Upper lobe of right lung (tissue), 1 donor: Measurements from ENCODE around the gene GRIK3. TPM values are rescaled to one million over a fixed set of nuclear protein-coding genes. Genes with fewer than 3 reads are reported as not detected.
"Not testable (repeated sequence)": the region's sequence is repeated elsewhere in the genome, so short reads cannot be mapped to it uniquely, and the experiment has no call there.

Source experiments
- ATAC-seq: fragments of 200-7000 bp; cut with Tn5 transposase; one replicate; pipeline ENCODE4 v1.9.1; 2020; ENCODE audit warnings: mild to moderate bottlenecking, moderate library complexity
- DNase-seq: peaks from one replicate; pipeline ENCODE4 v3.0.0-alpha.2; 2020
- H3K27ac ChIP-seq: fragments of 200-600 bp; one replicate; pipeline ENCODE4 v1.8.0; 2022
- H3K27me3 ChIP-seq: fragments of 200-600 bp; one replicate; pipeline ENCODE4 v1.8.0; 2022; ENCODE audit warnings: mild to moderate bottlenecking
- H3K36me3 ChIP-seq: fragments of 200-600 bp; one replicate; pipeline ENCODE4 v1.8.0; 2022
- H3K4me1 ChIP-seq: fragments of 200-600 bp; one replicate; pipeline ENCODE4 v1.8.0; 2022
- H3K4me3 ChIP-seq: fragments of 200-600 bp; one replicate; pipeline ENCODE4 v1.8.0; 2022; ENCODE audit warnings: mild to moderate bottlenecking
- H3K9me3 ChIP-seq: fragments of 200-600 bp; one replicate; pipeline ENCODE4 v1.8.0; 2022
- CTCF ChIP-seq: fragments of 200-600 bp; IDR thresholded peaks from one replicate; pipeline ENCODE4 v1.8.0; 2022; ENCODE audit warnings: antibody characterized with exemption
- intact Hi-C: fragments of 100-400 bp; cut with DNase I; formaldehyde crosslinking; loops from one replicate; pipeline ENCODE4 v1.11.0; 2022
- total RNA-seq: library from RNA; stranded (reverse); fragmentation: NEBNext Ultra II Directional; extraction: Animal tissue kit (Norgen Biotek cat#: 25700); gene quantifications from one replicate; pipeline ENCODE4 v1.2.1, GENCODE V29; 2021
- donor health status: DM: no; HTN: yes; CAD: no; lungs with severe emphysema.

Gene GRIK3
- total RNA-seq, 1 donor from 2014 or later: not detected

- DNase-seq: no peak
- H3K4me1 ChIP-seq: no peaks in the 10 kb centered on the region
- intact Hi-C loops: no loop called here
- ATAC-seq: no peak
- H3K27ac ChIP-seq: no peak overlapping the region
- H3K9me3 ChIP-seq: no peaks in the 10 kb centered on the region
- H3K27me3 ChIP-seq: peaks cover 4% of the 10 kb centered on the region
- TF ChIP-seq CTCF: no peak
- H3K4me3 ChIP-seq: no peak overlapping the region
- H3K36me3 ChIP-seq: no peaks in the 10 kb centered on the region
These were observed 121.9 kb downstream of the GRIK3 start for GRCh38 chr1:36912365-36912865.

GRCh38 chr1:36911561-36912364 is 122.6 kb downstream of the GRIK3 start:
- H3K4me3 ChIP-seq: no peak overlapping the region
- DNase-seq: no peak
- H3K9me3 ChIP-seq: no peaks in the 10 kb centered on the region
- ATAC-seq: no peak
- no peaks in the 10 kb centered on the region for H3K36me3 ChIP-seq
- TF ChIP-seq CTCF: no peak
- no peaks in the 10 kb centered on the region for H3K4me1 ChIP-seq
- intact Hi-C loops: no loop called here
- no peak overlapping the region for H3K27ac ChIP-seq
- H3K27me3 ChIP-seq: peaks cover 4% of the 10 kb centered on the region

- Histone ChIP-seq H3K9me3 (no peaks in the 10 kb centered on the region), H3K36me3 (no peaks in the 10 kb centered on the region), H3K4me3 (no peak overlapping the region), H3K27ac (no peak overlapping the region), H3K4me1 (no peaks in the 10 kb centered on the region), H3K27me3 (peaks cover 4% of the 10 kb centered on the region)
- TF ChIP-seq CTCF: no peak
- intact Hi-C loops: no loop called here
- DNase-seq: no peak
- no peak for ATAC-seq
These were observed 123.3 kb downstream of the GRIK3 start for GRCh38 chr1:36910886-36911540.

- Histone ChIP-seq H3K4me3 (no peak overlapping the region), H3K9me3 (no peaks in the 10 kb centered on the region), H3K4me1 (no peaks in the 10 kb centered on the region), H3K36me3 (no peaks in the 10 kb centered on the region), H3K27ac (no peak overlapping the region), H3K27me3 (peaks cover 4% of the 10 kb centered on the region)
- ATAC-seq (no peak), DNase-seq (no peak)
- intact Hi-C loops: no loop called here
- no peak for TF ChIP-seq CTCF
These were observed 124.2 kb downstream of the GRIK3 start for GRCh38 chr1:36909946-36910725.

GRCh38 chr1:36909359-36909758 is 125.0 kb downstream of the GRIK3 start:
- H3K4me3 ChIP-seq, H3K4me1 ChIP-seq, DNase-seq, H3K27ac ChIP-seq, H3K27me3 ChIP-seq, intact Hi-C loops, H3K9me3 ChIP-seq, ATAC-seq, H3K36me3 ChIP-seq: not testable (repeated sequence)
